K562 (cell line): Measurements from ENCODE around the gene IGDCC3. TPM values are rescaled to one million over a fixed set of nuclear protein-coding genes. Genes with fewer than 3 reads are reported as not detected.

ENCODE experiments used
- ATAC-seq: fragments of 200-7000 bp; cut with Tn5 transposase; 3 replicates; pipeline ENCODE4 v1.9.1; 2020; ENCODE audit warnings: moderate library complexity
- BruUV-seq: library from RNA; stranded (reverse); fragments of 400-500 nt; replicated peaks from 2 replicates; lab custom pipeline; 2021; lab: Mats Ljungman, UMichigan
- CTCF ChIA-PET: fragments of 300-600 bp; formaldehyde crosslinking; extraction: SDS; loops from one replicate; lab custom pipeline; 2021; ENCODE audit warnings: low intra/inter-chr PET ratio; lab: Yijun Ruan, JAX
- POLR2A ChIA-PET: fragments of 300-600, 350-650 bp; sonication (Branson Sonifier 250); formaldehyde crosslinking; extraction: SDS; loops from one replicate; lab custom pipeline; 2021; ENCODE audit warnings: antibody characterized with exemption, inconsistent platforms; lab: Yijun Ruan, JAX
- DNase-seq, 4 experiments: peaks; one replicate each; pipeline versions ENCODE4 v3.0.0 to v3.0.0-alpha.2; 2011 to 2018; ENCODE audit warnings: low spot score in 3 of 4, mixed read lengths in 3 of 4; ENCODE audit errors: extremely low read depth in 1 of 4
- FAIRE-seq: peaks from 2 replicates; lab custom pipeline; 2011; peaks lifted over from hg19 to GRCh38; lab: Jason Lieb, UNC
- H2AFZ ChIP-seq: 2 replicates; pipeline ENCODE4 v1.6.0; 2011; ENCODE audit warnings: low read depth, low read length, control low read depth, inconsistent platforms
- H3K27ac ChIP-seq: fragments of 200-600 bp; 3 replicates; pipeline ENCODE4 v1.8.0; 2011; ENCODE audit warnings: low read depth, mild to moderate bottlenecking, control low read depth, inconsistent platforms, low read length, moderate library complexity, mixed read lengths; ENCODE audit errors: extremely low read depth
- H3K27me3 ChIP-seq, 2 experiments: fragments of 300-600 bp in 1 of 2; 2 replicates in 1 of 2; 3 replicates in 1 of 2; pipeline versions ENCODE4 v1.6.0 to v1.8.0; 2011; ENCODE audit warnings: inconsistent platforms in 2 of 2, low read length in 2 of 2, mild to moderate bottlenecking in 1 of 2, mixed read lengths in 1 of 2, moderate library complexity in 1 of 2; ENCODE audit not compliant: control insufficient read depth in 2 of 2, insufficient read depth in 2 of 2
- H3K36me3 ChIP-seq: fragments of 300-600 bp; 3 replicates; pipeline ENCODE4 v1.8.0; 2011; ENCODE audit warnings: mild to moderate bottlenecking, low read length, inconsistent platforms; ENCODE audit not compliant: control insufficient read depth, insufficient read depth
- H3K4me1 ChIP-seq, 2 experiments: fragments of 200-600 bp in 1 of 2; replicated peaks in 1 of 2; 2 replicates in 1 of 2; 3 replicates in 1 of 2; pipeline versions ENCODE4 v1.5.1 to v1.8.0; 2011; ENCODE audit warnings: inconsistent platforms in 2 of 2, low read length in 2 of 2, mild to moderate bottlenecking in 1 of 2, mixed read lengths in 1 of 2, moderate library complexity in 1 of 2; ENCODE audit not compliant: control insufficient read depth in 2 of 2, insufficient read depth in 2 of 2
- H3K4me2 ChIP-seq: 2 replicates; pipeline ENCODE4 v1.6.1; 2011; ENCODE audit warnings: low read length, control low read depth, inconsistent platforms, mixed read lengths; ENCODE audit not compliant: insufficient read depth
- H3K4me3 ChIP-seq: fragments of 200-600 bp; sonication (generic), shearing (Covaris generic); 2 replicates; pipeline ENCODE4 v1.5.1; 2016; ENCODE audit warnings: control low read depth, inconsistent platforms
- H3K79me2 ChIP-seq: fragments of 200-600 bp; 3 replicates; pipeline ENCODE4 v1.8.0; 2011; ENCODE audit warnings: low read length, inconsistent platforms; ENCODE audit not compliant: control insufficient read depth, insufficient read depth
- H3K9ac ChIP-seq, 2 experiments: 2 replicates each; pipeline versions ENCODE4 v1.6.0 to v1.6.1; 2011; ENCODE audit warnings: low read depth in 2 of 2, low read length in 2 of 2, control low read depth in 1 of 2, inconsistent platforms in 1 of 2, mild to moderate bottlenecking in 1 of 2, mixed read lengths in 1 of 2; ENCODE audit not compliant: insufficient read depth in 1 of 2
- H3K9me1 ChIP-seq: one replicate; pipeline ENCODE4 v1.6.0; 2011; ENCODE audit warnings: inconsistent platforms, mild to moderate bottlenecking, low read length, moderate library complexity; ENCODE audit not compliant: control insufficient read depth, insufficient read depth
- H3K9me3 ChIP-seq: replicated peaks from 2 replicates; pipeline ENCODE4 v1.5.1; 2011; ENCODE audit warnings: low read depth, low read length, inconsistent platforms; ENCODE audit not compliant: control insufficient read depth, insufficient read depth
- H4K20me1 ChIP-seq: replicated peaks from 2 replicates; pipeline ENCODE4 v1.6.1; 2011; ENCODE audit warnings: low read length, inconsistent platforms, mixed read lengths; ENCODE audit not compliant: control insufficient read depth, insufficient read depth
- BCOR ChIP-seq: fragments of 450-650 bp; IDR thresholded peaks from 2 replicates; pipeline ENCODE4 v1.6.1; 2016
- E2F3 ChIP-seq: fragments of 250-450 bp; sonication (Bioruptor Pico); IDR thresholded peaks from 2 replicates; pipeline ENCODE4 v1.4.0; 2020; ENCODE audit warnings: mild to moderate bottlenecking
- KLF13 ChIP-seq: fragments of 450-650 bp; IDR thresholded peaks from 2 replicates; pipeline ENCODE4 v1.6.1; 2016; ENCODE audit warnings: missing genetic modification characterization, low read depth, mild to moderate bottlenecking, missing compliant biosample characterization, moderate library complexity, borderline replicate concordance
- NCOA1 ChIP-seq: fragments of 450-650 bp; IDR thresholded peaks from 2 replicates; pipeline ENCODE4 v1.6.1; 2016; ENCODE audit warnings: low read depth
- PHF20 ChIP-seq: fragments of 450-650 bp; IDR thresholded peaks from 2 replicates; pipeline ENCODE4 v1.6.1; 2018; ENCODE audit not compliant: partially characterized antibody
- PHTF2 ChIP-seq: fragments of 250-450 bp; sonication (Bioruptor Pico); IDR thresholded peaks from 2 replicates; pipeline ENCODE4 v1.5.0; 2021; ENCODE audit warnings: mild to moderate bottlenecking
- RUNX1 ChIP-seq: sonication (generic); IDR thresholded peaks from 2 replicates; pipeline ENCODE4 v1.6.1; 2016; ENCODE audit warnings: antibody characterized with exemption, low read depth
- SMARCC2 ChIP-seq: fragments of 450-650 bp; IDR thresholded peaks from 2 replicates; pipeline ENCODE4 v1.6.1; 2017; ENCODE audit warnings: antibody characterized with exemption, moderate library complexity, mild to moderate bottlenecking, low read depth
- TBL1XR1 ChIP-seq, 2 experiments: IDR thresholded peaks; 2 replicates each; pipeline ENCODE4 v1.6.1; 2012; ENCODE audit warnings: improper control_type of control experiment in 2 of 2, low read length in 2 of 2, mild to moderate bottlenecking in 1 of 2
- ZBED1 ChIP-seq: IDR thresholded peaks from 2 replicates; pipeline ENCODE4 v1.6.1; 2014
- ZBTB11 ChIP-seq, 3 experiments: fragments of 200-800 bp in 1 of 3; fragments of 250-450 bp in 1 of 3; fragments of 450-650 bp in 1 of 3; sonication (Bioruptor Pico) in 1 of 3; sonication (Bioruptor generic) in 1 of 3; formaldehyde crosslinking in 1 of 3; IDR thresholded peaks; 2 replicates each; pipeline versions ENCODE4 v1.6.1 to v1.8.0; 2016 to 2022; ENCODE audit warnings: mild to moderate bottlenecking in 2 of 3, missing genetic modification characterization in 2 of 3, missing compliant biosample characterization in 1 of 3, moderate library complexity in 1 of 3
- ZFP91 ChIP-seq: sonication (generic); formaldehyde crosslinking; IDR thresholded peaks from 2 replicates; pipeline ENCODE4 v1.8.0; 2022; ENCODE audit warnings: mild to moderate bottlenecking, missing genetic modification reagents
- ZNF586 ChIP-seq: fragments of 450-650 bp; formaldehyde crosslinking; conservative IDR thresholded peaks from 2 replicates; pipeline ENCODE4 v1.4.0; 2020; ENCODE audit warnings: mild to moderate bottlenecking, moderate library complexity
- WGBS: fragments of 100-300 bp; shearing (Covaris generic); methylation state at CpG from one replicate; pipeline ENCODE4 v1.1.6; 2016; ENCODE audit warnings: low coverage, mixed read lengths; ENCODE audit not compliant: insufficient coverage; ENCODE audit errors: missing lambda C conversion rate; 5-methylcytosine and 5-hydroxymethylcytosine counted together
- in situ Hi-C: fragments of 300-500 bp; cut with MboI; formaldehyde crosslinking; loops from 4 replicates; pipeline ENCODE4 v1.15.0; 2018; ENCODE audit warnings: inconsistent platforms, mixed read lengths
- intact Hi-C: fragments of 100-400 bp; cut with micrococcal nuclease; formaldehyde crosslinking; loops from 2 replicates; pipeline ENCODE4 v1.14.2; 2022
- polyA plus RNA-seq, 8 experiments: library from polyadenylated mRNA; depleted of rRNA in 4 of 8; stranded (reverse) in 5 of 8; unstranded in 3 of 8; fragments of >200 nt; fragmentation: Nextera tagmentation in 2 of 8; fragmentation: Illumina TruSeq in 1 of 8; extraction: Ambion mirVana in 2 of 8; extraction: Trizol in 1 of 8; gene quantifications; 2 replicates each; pipeline versions ENCODE4 v1.2.1 to v1.2.3, GENCODE V29; 2011 to 2014; ENCODE audit warnings: inconsistent platforms in 1 of 8, missing spikeins in 1 of 8
- total RNA-seq, 7 experiments: library from RNA; depleted of rRNA in 6 of 7; stranded (reverse); fragments of >200 nt in 6 of 7; fragmentation: Illumina TruSeq in 2 of 7; extraction: Trizol in 2 of 7; gene quantifications; 2 replicates each; pipeline versions ENCODE4 v1.2.1 to v1.2.3, GENCODE V29; 2011 to 2021; ENCODE audit warnings: low replicate concordance in 1 of 7

The IGDCC3 gene
- total and polyA plus RNA-seq, 9 of the 15 experiments (the other 6 are each of a cell fraction or from before 2014, with no cell fraction given): not detected

- TF ChIP-seq ZFP91 (CRISPR knock-in tag): no peak
- no peak for TF ChIP-seq RUNX1
- no peak for TF ChIP-seq TBL1XR1 (IDR thresholded peaks at IDR 0.05; ENCODE audit: low read length in 2 of 2)
- no peak for TF ChIP-seq SMARCC2
Measured at GRCh38 chr15:65379986-65380385, 2.2 kb upstream of the IGDCC3 start (continued).

GRCh38 chr15:65377105-65377975, 462 bp downstream of the IGDCC3 start:
- H3K27ac ChIP-seq: no peak overlapping the region
- H2AFZ ChIP-seq: no peak overlapping the region
- ChIA-PET POLR2A (interaction anchor here (0.5 to 1.0 kb wide), 2 partner anchors 56 to 438 kb away, joined by 3 to 4 read pairs; no protein-coding TSS in a partner anchor), CTCF (no interaction called here)
- no peaks in the 10 kb centered on the region for H3K36me3 ChIP-seq
- H3K27me3 ChIP-seq: peaks cover 70 to 74% of the 10 kb centered on the region in 2 experiments
- H3K4me2 ChIP-seq: no peak overlapping the region
- TF ChIP-seq ZBTB11 (CRISPR knock-in tag; IDR thresholded peaks at IDR 0.05) (peak in 1 of 3 experiments; percentile 20; a peak in 1 of 6 replicates), BCOR (no peak), ZBED1 (no peak), KLF13 (no peak), E2F3 (CRISPR knock-in tag) (no peak), NCOA1 (no peak), PHTF2 (CRISPR knock-in tag) (no peak), PHF20 (no peak), ZNF586 (CRISPR knock-in tag) (no peak)
- no peaks in the 10 kb centered on the region for H3K79me2 ChIP-seq
- WGBS: 13% methylated on average over 35 of the region's 99 CpGs
- in situ Hi-C loops (no loop called here), intact Hi-C loops (no loop called here)
- H4K20me1 ChIP-seq: peaks cover 17% of the 10 kb centered on the region
- no TSS peak for BruUV-seq
- no peaks in the 10 kb centered on the region for H3K9me3 ChIP-seq
- no peak overlapping the region for H3K9ac ChIP-seq
- H3K4me1 ChIP-seq: peaks cover 0 to 15% of the 10 kb centered on the region in 2 experiments; a peak in 1 of 5 replicates
- DNase-seq (no peak), ATAC-seq (no peak), FAIRE-seq (no peak)
- H3K9me1 ChIP-seq: no peaks in the 10 kb centered on the region
- H3K4me3 ChIP-seq: no peak overlapping the region
